ENCODE results near the gene TECPR2. TPM values are rescaled to one million over a fixed set of nuclear protein-coding genes. Genes with fewer than 3 reads are reported as not detected.
A peak's percentile ranks its signal among the peaks of the same experiment; 100 is the strongest.

The TECPR2 gene
- total and polyA plus RNA-seq, 2 of the 13 experiments (the other 11 are each of a cell fraction or from before 2014, with no cell fraction given): 3.5 to 5.7 TPM

DNA sequence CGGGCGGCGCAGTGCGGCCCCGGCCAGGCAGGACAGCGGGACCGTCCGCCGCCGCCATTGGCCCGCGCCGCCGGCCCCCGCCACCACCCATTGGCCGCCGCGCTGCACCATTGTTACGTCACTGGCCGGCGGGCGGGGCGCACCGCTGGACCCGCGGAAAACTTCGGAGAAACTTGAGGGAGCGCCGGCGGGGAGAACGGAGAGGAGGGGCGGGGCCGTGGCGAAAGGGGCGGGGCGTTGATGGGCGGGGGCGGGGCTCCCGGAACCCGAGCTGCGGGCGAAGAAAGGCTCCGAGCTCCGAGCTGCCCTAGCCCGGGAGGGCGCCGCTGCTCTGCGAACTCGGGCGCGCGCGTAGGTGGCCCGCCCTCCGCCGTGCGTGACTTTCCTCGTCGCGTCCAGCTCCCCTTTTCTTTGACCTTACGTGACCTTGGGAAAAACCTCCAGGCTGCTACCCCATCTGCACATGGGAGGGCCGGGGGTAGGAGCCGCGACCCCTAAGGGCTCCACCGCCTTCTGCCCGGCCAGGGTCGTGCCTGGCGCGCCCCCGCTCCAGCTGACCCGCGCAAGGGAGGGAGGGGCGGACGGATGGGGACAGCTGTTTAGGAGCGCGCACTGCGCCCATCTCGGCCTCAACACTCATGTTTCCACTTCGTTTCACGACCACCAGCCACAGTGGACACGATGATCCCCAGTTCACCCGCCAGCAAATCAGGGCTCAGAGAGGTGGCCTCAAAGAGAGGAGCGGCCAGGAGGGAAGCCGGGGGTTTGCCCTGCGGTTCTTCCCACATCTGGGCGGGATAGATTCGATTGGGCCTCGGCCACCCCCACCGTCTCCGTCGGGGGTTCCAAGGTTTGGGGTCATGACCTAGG is 147.2 kb downstream of the TECPR2 start, which contains the start of gene ANKRD9 (continued):
- TF ChIP-seq, protein P1, sequence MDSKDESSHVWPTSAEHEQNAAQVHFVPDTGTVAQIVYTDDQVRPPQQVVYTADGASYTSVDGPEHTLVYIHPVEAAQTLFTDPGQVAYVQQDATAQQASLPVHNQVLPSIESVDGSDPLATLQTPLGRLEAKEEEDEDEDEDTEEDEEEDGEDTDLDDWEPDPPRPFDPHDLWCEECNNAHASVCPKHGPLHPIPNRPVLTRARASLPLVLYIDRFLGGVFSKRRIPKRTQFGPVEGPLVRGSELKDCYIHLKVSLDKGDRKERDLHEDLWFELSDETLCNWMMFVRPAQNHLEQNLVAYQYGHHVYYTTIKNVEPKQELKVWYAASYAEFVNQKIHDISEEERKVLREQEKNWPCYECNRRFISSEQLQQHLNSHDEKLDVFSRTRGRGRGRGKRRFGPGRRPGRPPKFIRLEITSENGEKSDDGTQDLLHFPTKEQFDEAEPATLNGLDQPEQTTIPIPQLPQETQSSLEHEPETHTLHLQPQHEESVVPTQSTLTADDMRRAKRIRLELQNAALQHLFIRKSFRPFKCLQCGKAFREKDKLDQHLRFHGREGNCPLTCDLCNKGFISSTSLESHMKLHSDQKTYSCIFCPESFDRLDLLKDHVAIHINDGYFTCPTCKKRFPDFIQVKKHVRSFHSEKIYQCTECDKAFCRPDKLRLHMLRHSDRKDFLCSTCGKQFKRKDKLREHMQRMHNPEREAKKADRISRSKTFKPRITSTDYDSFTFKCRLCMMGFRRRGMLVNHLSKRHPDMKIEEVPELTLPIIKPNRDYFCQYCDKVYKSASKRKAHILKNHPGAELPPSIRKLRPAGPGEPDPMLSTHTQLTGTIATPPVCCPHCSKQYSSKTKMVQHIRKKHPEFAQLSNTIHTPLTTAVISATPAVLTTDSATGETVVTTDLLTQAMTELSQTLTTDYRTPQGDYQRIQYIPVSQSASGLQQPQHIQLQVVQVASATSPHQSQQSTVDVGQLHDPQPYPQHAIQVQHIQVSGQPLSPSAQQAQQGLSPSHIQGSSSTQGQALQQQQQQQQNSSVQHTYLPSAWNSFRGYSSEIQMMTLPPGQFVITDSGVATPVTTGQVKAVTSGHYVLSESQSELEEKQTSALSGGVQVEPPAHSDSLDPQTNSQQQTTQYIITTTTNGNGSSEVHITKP (CRISPR knock-in tag; IDR thresholded peaks at IDR 0.05; ENCODE audit: low read depth): no peak
- TF ChIP-seq ZNF382 (CRISPR knock-in tag; IDR thresholded peaks at IDR 0.05; ENCODE audit: borderline replicate concordance): no peak
- no peak for TF ChIP-seq RFX1 (IDR thresholded peaks at IDR 0.05)
- peak; percentile 87; the same call in 1 of the 2 replicates for TF ChIP-seq ZBTB7A (CRISPR knock-in tag; IDR thresholded peaks at IDR 0.05)
- TF ChIP-seq TEAD2 (CRISPR knock-in tag; IDR thresholded peaks at IDR 0.05): no peak
- TF ChIP-seq, protein P2, sequence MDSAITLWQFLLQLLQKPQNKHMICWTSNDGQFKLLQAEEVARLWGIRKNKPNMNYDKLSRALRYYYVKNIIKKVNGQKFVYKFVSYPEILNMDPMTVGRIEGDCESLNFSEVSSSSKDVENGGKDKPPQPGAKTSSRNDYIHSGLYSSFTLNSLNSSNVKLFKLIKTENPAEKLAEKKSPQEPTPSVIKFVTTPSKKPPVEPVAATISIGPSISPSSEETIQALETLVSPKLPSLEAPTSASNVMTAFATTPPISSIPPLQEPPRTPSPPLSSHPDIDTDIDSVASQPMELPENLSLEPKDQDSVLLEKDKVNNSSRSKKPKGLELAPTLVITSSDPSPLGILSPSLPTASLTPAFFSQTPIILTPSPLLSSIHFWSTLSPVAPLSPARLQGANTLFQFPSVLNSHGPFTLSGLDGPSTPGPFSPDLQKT (CRISPR knock-in tag; IDR thresholded peaks at IDR 0.05; ENCODE audit: borderline replicate concordance): no peak
- TF ChIP-seq ZIK1 (CRISPR knock-in tag; IDR thresholded peaks at IDR 0.05; ENCODE audit: borderline replicate concordance, low read depth): no peak
- peak; percentile 80 for TF ChIP-seq ZNF605 (CRISPR knock-in tag; IDR thresholded peaks at IDR 0.05)
- TF ChIP-seq, protein P3, sequence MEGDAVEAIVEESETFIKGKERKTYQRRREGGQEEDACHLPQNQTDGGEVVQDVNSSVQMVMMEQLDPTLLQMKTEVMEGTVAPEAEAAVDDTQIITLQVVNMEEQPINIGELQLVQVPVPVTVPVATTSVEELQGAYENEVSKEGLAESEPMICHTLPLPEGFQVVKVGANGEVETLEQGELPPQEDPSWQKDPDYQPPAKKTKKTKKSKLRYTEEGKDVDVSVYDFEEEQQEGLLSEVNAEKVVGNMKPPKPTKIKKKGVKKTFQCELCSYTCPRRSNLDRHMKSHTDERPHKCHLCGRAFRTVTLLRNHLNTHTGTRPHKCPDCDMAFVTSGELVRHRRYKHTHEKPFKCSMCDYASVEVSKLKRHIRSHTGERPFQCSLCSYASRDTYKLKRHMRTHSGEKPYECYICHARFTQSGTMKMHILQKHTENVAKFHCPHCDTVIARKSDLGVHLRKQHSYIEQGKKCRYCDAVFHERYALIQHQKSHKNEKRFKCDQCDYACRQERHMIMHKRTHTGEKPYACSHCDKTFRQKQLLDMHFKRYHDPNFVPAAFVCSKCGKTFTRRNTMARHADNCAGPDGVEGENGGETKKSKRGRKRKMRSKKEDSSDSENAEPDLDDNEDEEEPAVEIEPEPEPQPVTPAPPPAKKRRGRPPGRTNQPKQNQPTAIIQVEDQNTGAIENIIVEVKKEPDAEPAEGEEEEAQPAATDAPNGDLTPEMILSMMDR (CRISPR knock-in tag; IDR thresholded peaks at IDR 0.05): peak; percentile 38
- TF ChIP-seq, protein P4, sequence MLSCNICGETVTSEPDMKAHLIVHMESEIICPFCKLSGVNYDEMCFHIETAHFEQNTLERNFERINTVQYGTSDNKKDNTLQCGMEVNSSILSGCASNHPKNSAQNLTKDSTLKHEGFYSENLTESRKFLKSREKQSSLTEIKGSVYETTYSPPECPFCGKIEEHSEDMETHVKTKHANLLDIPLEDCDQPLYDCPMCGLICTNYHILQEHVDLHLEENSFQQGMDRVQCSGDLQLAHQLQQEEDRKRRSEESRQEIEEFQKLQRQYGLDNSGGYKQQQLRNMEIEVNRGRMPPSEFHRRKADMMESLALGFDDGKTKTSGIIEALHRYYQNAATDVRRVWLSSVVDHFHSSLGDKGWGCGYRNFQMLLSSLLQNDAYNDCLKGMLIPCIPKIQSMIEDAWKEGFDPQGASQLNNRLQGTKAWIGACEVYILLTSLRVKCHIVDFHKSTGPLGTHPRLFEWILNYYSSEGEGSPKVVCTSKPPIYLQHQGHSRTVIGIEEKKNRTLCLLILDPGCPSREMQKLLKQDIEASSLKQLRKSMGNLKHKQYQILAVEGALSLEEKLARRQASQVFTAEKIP (CRISPR knock-in tag; IDR thresholded peaks at IDR 0.05; ENCODE audit: borderline replicate concordance): no peak
- no peak for TF ChIP-seq ZMYM4 (CRISPR knock-in tag; IDR thresholded peaks at IDR 0.05)
- no peak for TF ChIP-seq FOXA3 (CRISPR knock-in tag; IDR thresholded peaks at IDR 0.05)
- no peak for TF ChIP-seq NPAS2 (CRISPR knock-in tag; IDR thresholded peaks at IDR 0.05; ENCODE audit: borderline replicate concordance)
- no peak for TF ChIP-seq PLRG1 (conservative IDR thresholded peaks at IDR 0.05)
- TF ChIP-seq, protein P5, sequence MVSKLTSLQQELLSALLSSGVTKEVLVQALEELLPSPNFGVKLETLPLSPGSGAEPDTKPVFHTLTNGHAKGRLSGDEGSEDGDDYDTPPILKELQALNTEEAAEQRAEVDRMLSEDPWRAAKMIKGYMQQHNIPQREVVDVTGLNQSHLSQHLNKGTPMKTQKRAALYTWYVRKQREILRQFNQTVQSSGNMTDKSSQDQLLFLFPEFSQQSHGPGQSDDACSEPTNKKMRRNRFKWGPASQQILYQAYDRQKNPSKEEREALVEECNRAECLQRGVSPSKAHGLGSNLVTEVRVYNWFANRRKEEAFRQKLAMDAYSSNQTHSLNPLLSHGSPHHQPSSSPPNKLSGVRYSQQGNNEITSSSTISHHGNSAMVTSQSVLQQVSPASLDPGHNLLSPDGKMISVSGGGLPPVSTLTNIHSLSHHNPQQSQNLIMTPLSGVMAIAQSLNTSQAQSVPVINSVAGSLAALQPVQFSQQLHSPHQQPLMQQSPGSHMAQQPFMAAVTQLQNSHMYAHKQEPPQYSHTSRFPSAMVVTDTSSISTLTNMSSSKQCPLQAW (CRISPR knock-in tag; IDR thresholded peaks at IDR 0.05): no peak
- no peak for TF ChIP-seq MAF1 (CRISPR knock-in tag; IDR thresholded peaks at IDR 0.05; ENCODE audit: borderline replicate concordance)
- no peak for TF ChIP-seq ZNF562 (CRISPR knock-in tag; IDR thresholded peaks at IDR 0.05; ENCODE audit: borderline replicate concordance)
- no peak for TF ChIP-seq ZNF776 (CRISPR knock-in tag; IDR thresholded peaks at IDR 0.05)
